SH-SY5Y (cell line): ENCODE measurements around the gene KRT15.

Experiments
- GATA2 ChIP-seq: IDR thresholded peaks from 2 replicates; pipeline ENCODE4 v1.6.1; 2011; ENCODE audit warnings: mild to moderate bottlenecking, low read depth, low read length
- GATA3 ChIP-seq: IDR thresholded peaks from 2 replicates; pipeline ENCODE4 v1.6.1; 2011; ENCODE audit warnings: low read depth, mild to moderate bottlenecking, low read length, moderate library complexity

GRCh38 chr17:41524261-41524660 lies 5.6 kb upstream of the KRT15 start:
- TF ChIP-seq GATA2: no peak
- no peak for TF ChIP-seq GATA3
